Central memory CD8-positive, alpha-beta T cell (primary cell): Measurements from ENCODE around the gene GRK1.

Experiments used
- ATAC-seq: fragments of 150-1000 bp; cut with Tn5 transposase; replicated peaks from 2 replicates; pipeline ENCODE4 v1.10.0; 2022; ENCODE audit warnings: mild to moderate bottlenecking, moderate FRiP score, moderate number of reproducible peaks; ENCODE audit not compliant: poor library complexity, severe bottlenecking; ENCODE audit errors: extremely low read depth
- DNase-seq, 2 donors: peaks; one replicate each; pipeline ENCODE4 v3.0.0; 2021; ENCODE audit warnings: low spot score in 2 of 2
- H3K27ac Mint-ChIP-seq: one replicate; pipeline ENCODE4 v1.8.0; 2022; ENCODE audit warnings: low read depth, mild to moderate bottlenecking, moderate library complexity, mixed read lengths
- H3K27me3 Mint-ChIP-seq: one replicate; pipeline ENCODE4 v1.8.0; 2022; ENCODE audit warnings: mixed read lengths
- H3K36me3 Mint-ChIP-seq: one replicate; pipeline ENCODE4 v1.8.0; 2022; ENCODE audit warnings: mild to moderate bottlenecking, moderate library complexity, mixed read lengths; ENCODE audit not compliant: insufficient read depth
- H3K4me1 Mint-ChIP-seq: one replicate; pipeline ENCODE4 v1.8.0; 2022; ENCODE audit warnings: mixed read lengths
- H3K4me3 Mint-ChIP-seq: one replicate; pipeline ENCODE4 v1.8.0; 2022; ENCODE audit warnings: mild to moderate bottlenecking, moderate library complexity, mixed read lengths
- H3K9me3 Mint-ChIP-seq: one replicate; pipeline ENCODE4 v1.8.0; 2022; ENCODE audit warnings: mixed read lengths

The GRK1 gene

DNA sequence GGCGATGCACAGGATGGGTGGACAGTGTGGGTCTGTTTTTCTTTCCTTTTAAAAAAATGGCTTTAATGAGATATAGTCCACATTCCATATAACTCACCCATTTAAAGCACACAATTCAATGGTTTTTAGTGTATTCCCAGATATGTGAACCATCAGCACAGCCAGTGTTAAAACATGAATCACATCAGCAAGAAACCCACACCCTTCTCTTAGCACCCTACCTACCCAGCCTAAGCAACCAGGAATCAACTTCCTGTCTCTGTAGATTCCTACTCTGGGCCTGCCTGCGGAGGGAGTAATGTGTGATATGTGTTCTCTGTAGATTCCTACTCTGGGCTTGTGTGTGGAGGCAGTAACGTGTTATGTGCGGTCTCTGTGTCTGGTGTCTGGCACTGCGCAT lies 103.9 kb downstream of the GRK1 start:
- peaks cover 16% of the 10 kb centered on the region for H3K27me3 Mint-ChIP-seq
- ATAC-seq (no peak), DNase-seq (no peak)
- no peak overlapping the region for H3K4me3 Mint-ChIP-seq
- no peaks in the 10 kb centered on the region for H3K9me3 Mint-ChIP-seq
- H3K4me1 Mint-ChIP-seq: no peaks in the 10 kb centered on the region
- H3K27ac Mint-ChIP-seq: no peak overlapping the region
- H3K36me3 Mint-ChIP-seq: no peaks in the 10 kb centered on the region

DNA sequence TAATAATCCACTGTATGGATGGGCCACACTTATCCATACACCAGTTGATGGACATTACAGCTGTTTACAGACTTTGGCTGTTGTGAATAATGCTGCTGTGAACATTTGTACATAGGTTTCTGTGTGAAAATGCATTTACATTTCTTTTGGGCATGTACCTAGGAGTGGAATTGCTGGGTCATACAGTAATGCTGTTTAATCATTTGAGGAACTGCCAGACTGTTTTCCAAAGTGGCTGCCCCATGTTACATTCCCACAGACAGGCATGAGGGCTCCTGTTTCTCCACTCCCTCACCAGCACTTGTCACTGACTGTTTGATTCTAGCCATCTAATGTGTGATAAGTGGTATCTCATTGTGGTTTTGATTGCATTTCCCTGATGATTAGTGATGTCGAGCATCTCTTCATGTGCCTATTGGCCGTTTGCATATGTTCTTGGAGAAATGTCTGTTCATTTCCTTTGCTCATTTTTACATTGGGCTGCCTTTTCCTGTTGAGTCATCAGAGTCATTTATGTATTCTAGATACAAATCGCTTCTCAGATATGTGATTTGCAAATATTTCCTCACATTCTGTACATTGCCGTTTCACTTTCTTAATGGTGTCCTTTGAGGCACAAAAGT lies 104.8 kb downstream of the GRK1 start:
- Mint-ChIP-seq H3K4me1 (no peaks in the 10 kb centered on the region), H3K9me3 (no peaks in the 10 kb centered on the region), H3K36me3 (no peaks in the 10 kb centered on the region), H3K27ac (no peak overlapping the region), H3K27me3 (peaks cover 10% of the 10 kb centered on the region), H3K4me3 (no peak overlapping the region)
- ATAC-seq (no peak), DNase-seq (no peak)

DNA sequence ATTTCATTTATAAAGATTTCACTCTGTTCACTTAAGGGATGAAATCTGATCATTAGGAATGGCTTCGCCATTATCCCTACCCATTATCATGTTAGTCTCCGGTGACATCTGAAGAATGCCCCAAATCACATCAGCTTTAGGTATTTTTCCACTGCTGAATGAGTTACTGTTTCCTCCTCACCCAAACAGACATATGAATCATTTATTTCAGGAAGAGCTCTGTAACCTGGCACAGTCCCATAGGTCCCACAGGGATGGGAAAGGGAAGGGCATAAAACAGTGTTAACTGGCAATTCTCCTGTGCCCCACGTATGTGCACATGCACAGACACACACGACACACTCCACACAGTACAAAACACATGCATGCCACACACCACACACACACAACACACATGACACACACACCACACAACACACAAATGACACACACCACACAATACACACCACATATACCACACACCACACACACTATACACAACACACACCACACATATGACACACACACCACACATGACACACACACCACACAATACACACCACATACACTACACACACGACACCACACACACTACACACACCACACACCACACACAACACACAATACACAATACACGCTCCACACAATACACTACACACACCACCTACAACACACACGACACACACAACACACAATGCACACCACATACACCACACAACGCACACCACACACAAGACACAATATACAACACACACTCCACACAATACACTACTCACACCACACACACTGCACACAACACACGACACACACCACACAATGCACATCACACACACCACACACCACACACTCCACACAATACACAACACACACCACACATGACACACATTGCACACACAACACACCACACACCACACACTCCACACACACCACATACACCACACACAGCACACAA lies 107.4 kb downstream of the GRK1 start:
- H3K4me3 Mint-ChIP-seq: no peak overlapping the region
- DNase-seq: no peak
- H3K36me3 Mint-ChIP-seq: no peaks in the 10 kb centered on the region
- H3K4me1 Mint-ChIP-seq: no peaks in the 10 kb centered on the region
- no peak overlapping the region for H3K27ac Mint-ChIP-seq
- H3K9me3 Mint-ChIP-seq: no peaks in the 10 kb centered on the region
- no peak for ATAC-seq
- peaks cover 21% of the 10 kb centered on the region for H3K27me3 Mint-ChIP-seq

DNA sequence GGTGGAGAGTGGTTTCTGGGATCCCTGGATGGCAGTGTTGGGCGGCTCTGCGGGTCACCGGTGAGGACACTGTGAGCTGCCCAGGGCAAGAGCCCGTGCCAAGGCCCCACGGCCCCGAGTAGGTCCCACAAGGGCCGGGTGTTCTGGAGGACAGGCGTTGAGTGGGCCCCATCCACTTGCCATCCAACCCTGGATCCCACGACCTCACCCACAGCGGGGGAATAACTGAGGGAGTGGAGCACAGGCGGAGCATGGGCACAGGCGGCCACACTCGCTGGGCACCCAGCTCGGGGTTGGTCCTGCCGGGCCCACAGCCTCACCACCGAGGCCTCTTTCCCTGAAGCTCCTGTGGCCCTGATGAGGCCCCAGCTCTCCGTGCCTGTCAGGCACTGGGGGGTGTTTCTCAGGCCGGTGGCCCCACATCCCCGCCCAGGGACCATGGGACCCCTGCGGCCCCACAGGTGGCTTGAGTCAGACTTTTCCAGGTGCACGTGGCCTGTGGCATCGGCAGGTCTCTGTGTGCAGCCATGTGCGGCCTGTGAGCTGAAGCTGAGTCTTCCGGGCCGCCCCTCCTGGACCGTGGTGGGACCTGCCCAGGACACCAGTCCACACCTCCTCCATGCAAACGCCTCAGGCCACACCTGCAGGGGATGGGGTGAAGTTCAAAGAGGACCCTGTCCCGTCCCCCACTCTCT lies 108.6 kb downstream of the GRK1 start:
- ATAC-seq (no peak), DNase-seq (no peak)
- no peak overlapping the region for H3K4me3 Mint-ChIP-seq
- H3K9me3 Mint-ChIP-seq: no peaks in the 10 kb centered on the region
- no peaks in the 10 kb centered on the region for H3K36me3 Mint-ChIP-seq
- no peak overlapping the region for H3K27ac Mint-ChIP-seq
- H3K4me1 Mint-ChIP-seq: no peaks in the 10 kb centered on the region
- peaks cover 24% of the 10 kb centered on the region for H3K27me3 Mint-ChIP-seq

DNA sequence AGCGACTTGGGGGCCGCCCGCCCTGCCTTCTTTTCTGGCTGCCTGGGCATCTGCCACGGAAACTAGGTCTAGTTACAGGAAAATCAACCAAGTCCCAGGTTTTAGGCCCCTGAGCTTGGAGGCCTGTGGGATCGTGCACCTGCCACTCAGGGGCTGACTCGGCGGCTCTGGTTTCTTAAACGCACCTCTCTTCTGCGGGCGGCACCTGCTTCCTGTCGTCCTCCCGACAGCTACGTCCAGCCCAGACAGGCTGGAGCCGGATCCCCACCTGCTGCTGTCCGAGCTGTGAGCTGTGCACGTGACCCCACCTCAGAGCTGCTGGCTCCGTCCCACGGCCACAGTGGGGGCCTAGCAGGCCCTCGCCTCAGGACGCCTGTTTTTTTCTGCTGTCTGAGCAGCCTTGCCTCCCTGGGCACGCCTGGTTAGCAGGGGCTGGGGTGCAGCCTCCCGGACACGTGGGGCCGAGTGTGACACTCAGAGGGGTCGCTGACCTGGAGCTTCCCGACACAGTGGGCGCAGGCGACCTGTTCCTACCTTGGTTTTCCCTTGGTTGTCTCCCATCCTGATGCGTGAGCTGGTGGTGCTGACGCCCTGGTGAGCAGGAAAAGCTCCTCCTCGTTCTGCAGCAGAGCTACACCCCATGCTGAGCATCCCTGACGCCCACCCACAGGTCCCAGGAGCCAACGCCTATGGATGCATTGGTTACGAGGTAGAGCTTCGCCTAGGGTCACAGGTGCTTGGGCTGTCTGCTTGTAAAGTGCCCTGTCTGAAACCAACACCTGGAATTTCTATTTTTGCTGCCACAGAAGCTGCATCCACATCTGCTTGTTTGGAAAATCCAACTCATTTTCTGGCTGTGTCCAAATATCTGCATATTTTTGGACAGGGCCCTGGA lies 109.5 kb downstream of the GRK1 start:
- Mint-ChIP-seq H3K27ac (no peak overlapping the region), H3K4me3 (no peak overlapping the region)

DNA sequence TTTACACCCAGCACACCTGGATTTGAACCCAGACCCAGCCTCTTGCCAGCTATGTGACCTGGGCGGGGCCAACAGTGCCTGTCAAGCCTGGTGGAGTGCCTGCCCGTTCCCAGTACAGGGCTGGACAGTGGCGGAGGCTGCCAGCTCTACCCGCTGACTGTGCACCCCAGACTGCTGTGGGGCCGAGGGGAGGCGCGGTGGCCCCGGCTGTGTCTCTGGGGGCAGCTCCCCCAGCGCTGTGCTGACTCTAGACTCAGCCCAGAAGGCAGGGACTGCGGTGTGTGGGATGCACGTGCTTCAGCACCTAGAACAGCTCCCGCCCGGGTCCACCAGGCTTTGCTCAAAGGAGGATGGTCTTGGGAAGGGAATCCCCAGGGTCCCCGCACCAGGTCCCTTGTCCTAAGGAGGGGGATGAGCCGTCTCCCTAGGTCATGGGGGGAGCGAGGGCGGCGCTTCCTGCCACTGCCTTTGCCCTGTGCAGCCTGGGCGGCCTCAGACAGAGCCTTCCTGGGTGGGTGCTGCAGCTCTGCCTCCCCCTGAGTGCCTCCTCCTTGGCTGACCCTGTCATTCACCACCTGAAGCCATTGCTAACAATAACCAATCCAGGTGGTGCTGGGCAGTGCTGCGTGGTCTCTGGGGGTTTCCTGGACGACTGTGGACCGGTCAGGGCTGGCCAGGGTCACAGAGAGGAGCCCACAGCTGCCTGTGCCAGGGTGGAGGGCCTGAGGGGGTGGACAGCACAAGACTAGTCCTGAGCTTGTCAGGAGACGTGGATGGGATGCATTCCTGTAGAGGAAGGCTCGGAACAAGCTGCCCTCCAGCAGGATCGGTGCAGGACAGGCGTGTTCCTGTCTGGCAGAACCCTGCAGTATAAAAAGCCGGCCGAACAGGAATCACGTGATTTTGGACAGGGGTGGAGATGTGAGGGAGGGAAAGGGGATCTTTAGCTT lies 110.6 kb downstream of the GRK1 start:
- Mint-ChIP-seq H3K9me3 (no peaks in the 10 kb centered on the region), H3K36me3 (no peaks in the 10 kb centered on the region), H3K27ac (no peak overlapping the region), H3K4me1 (no peaks in the 10 kb centered on the region), H3K4me3 (no peak overlapping the region), H3K27me3 (peaks cover 24% of the 10 kb centered on the region)
- DNase-seq (no peak), ATAC-seq (no peak)

More for the DNA sequence above, 109.5 kb downstream of the GRK1 start:
- Mint-ChIP-seq H3K9me3 (no peaks in the 10 kb centered on the region), H3K36me3 (no peaks in the 10 kb centered on the region), H3K27me3 (peaks cover 24% of the 10 kb centered on the region), H3K4me1 (no peaks in the 10 kb centered on the region)
- no peak for ATAC-seq
- no peak for DNase-seq

DNA sequence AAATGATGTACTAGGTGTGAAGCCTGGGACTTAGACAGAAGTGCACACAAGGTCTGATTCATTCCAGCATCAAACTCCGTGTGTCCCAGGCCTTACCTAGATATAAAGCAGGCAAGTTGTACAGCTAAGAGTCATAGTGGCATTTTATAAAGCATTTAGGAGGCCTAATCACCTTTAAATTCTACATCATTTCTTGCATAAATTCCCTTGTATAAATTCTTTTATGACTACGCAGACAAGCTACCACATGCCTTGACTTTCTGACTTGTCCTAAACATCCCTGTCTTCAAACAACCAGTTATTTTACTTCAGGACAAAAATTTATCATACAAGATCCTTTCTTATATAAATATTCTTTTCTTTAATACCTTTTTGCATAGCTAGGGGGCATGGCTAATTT lies 114.6 kb downstream of the GRK1 start:
- no peaks in the 10 kb centered on the region for H3K36me3 Mint-ChIP-seq
- H3K4me3 Mint-ChIP-seq: no peak overlapping the region
- ATAC-seq (no peak), DNase-seq (no peak)
- H3K27me3 Mint-ChIP-seq: peaks cover 50% of the 10 kb centered on the region
- no peaks in the 10 kb centered on the region for H3K9me3 Mint-ChIP-seq
- H3K4me1 Mint-ChIP-seq: peaks cover 11% of the 10 kb centered on the region
- no peak overlapping the region for H3K27ac Mint-ChIP-seq

DNA sequence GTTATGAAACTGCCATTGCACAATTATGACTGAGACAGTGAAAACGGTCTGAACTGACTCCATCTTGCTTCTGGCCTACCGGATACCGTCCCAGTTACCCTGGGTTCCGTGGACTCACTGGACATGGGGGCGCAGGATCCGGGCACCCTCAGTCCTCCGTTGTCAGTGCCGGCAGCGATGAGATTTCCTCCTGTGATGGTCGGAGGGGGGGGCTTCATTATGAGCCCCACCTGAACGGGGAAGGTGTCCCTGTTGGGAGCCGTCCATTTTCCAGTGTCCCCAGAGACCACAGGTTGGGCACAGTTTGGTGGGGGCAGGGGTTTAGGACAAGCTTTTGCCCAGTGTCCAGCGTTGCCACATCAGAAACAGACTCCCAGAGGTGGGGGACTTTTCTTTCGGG lies 115.5 kb downstream of the GRK1 start:
- Mint-ChIP-seq H3K27me3 (peaks cover 42% of the 10 kb centered on the region), H3K27ac (no peak overlapping the region), H3K4me3 (no peak overlapping the region), H3K9me3 (no peaks in the 10 kb centered on the region), H3K36me3 (no peaks in the 10 kb centered on the region), H3K4me1 (peaks cover 11% of the 10 kb centered on the region)
- DNase-seq (no peak), ATAC-seq (no peak)

DNA sequence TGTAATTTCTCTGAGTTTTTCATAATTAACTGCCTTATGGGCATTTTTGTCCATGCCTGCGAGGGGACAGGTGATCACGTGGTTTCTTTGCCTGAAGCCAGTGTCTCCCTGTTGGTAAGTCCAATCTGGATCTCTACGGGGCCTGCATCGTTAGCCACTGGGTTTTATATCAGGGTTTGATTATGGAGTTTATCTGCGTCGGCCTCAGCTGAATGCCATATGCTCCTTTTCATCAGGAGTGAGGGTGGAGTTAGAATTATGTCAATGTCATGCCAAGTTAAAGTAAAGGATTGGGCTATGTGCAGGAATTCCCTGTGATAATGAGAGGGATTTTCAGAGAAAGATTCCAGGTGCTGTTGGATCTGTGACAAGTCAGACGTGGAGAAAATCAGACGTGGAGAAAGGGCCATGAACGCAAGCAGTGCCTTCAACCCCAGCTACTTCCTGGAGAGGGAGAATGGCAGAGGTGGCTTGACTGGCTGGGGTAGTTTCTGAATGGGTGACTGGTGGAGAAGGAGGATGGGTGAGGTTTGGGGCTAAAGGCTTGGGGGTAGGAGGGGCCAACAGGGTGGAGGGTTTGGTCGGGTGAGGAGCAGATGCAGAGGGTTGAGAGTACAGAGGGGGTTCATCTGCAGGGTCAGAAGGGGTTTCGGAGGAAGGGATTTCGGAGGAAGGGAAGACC lies 116.3 kb downstream of the GRK1 start:
- ATAC-seq: no peak

DNA sequence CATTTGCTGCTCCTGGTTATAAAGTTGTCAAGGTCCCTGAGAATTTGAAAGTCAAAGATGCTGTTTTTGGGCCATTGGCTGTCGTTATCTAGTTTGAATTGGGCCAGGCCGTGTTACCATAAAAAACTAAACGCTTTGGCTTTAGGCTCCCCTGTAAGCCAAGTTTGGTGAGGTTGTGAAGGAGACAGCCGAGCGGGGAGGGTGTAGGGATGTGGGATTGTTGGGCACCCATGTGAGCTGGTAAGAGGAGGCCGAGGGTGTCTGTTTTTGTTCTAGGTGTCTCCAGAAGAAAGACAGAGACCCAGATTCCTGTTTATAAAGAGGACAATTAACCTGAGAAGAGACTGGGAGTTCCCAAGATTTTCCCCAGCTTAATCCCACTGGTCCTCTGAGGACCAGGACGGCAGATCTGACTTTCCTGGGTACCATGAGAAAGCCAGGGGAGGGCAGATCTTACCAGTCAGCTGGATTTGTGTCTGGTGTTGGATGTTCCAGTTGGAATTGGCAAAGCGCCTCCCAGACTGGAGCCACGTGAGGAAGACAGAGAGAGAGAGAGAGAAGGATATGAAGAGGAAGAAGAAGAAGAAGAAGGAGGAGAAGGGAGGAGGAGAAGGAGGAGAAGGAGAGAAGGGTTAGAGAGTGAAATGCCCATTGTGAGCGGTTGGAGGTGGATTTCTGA lies 117.1 kb downstream of the GRK1 start:
- ATAC-seq (no peak), DNase-seq (no peak)
- H3K4me1 Mint-ChIP-seq: peaks cover 11% of the 10 kb centered on the region
- no peaks in the 10 kb centered on the region for H3K9me3 Mint-ChIP-seq
- H3K27ac Mint-ChIP-seq: no peak overlapping the region
- H3K27me3 Mint-ChIP-seq: peaks cover 33% of the 10 kb centered on the region
- no peaks in the 10 kb centered on the region for H3K36me3 Mint-ChIP-seq
- no peak overlapping the region for H3K4me3 Mint-ChIP-seq

More for the DNA sequence above, 116.3 kb downstream of the GRK1 start:
- Mint-ChIP-seq H3K4me1 (peaks cover 11% of the 10 kb centered on the region), H3K4me3 (no peak overlapping the region), H3K27ac (no peak overlapping the region), H3K36me3 (no peaks in the 10 kb centered on the region), H3K27me3 (peaks cover 40% of the 10 kb centered on the region), H3K9me3 (no peaks in the 10 kb centered on the region)
- no peak for DNase-seq
